K562 (cell line): ENCODE data around the gene KIAA0825. TPM values are rescaled to one million over a fixed set of nuclear protein-coding genes. Genes with fewer than 3 reads are reported as not detected.

Source experiments
- ATAC-seq: fragments of 200-7000 bp; cut with Tn5 transposase; 3 replicates; pipeline ENCODE4 v1.9.1; 2020; ENCODE audit warnings: moderate library complexity
- BruUV-seq: library from RNA; stranded (reverse); fragments of 400-500 nt; replicated peaks from 2 replicates; lab custom pipeline; 2021; lab: Mats Ljungman, UMichigan
- CTCF ChIA-PET: fragments of 300-600 bp; formaldehyde crosslinking; extraction: SDS; loops from one replicate; lab custom pipeline; 2021; ENCODE audit warnings: low intra/inter-chr PET ratio; lab: Yijun Ruan, JAX
- POLR2A ChIA-PET: fragments of 300-600, 350-650 bp; sonication (Branson Sonifier 250); formaldehyde crosslinking; extraction: SDS; loops from one replicate; lab custom pipeline; 2021; ENCODE audit warnings: antibody characterized with exemption, inconsistent platforms; lab: Yijun Ruan, JAX
- DNase-seq, 4 experiments: peaks; one replicate each; pipeline versions ENCODE4 v3.0.0 to v3.0.0-alpha.2; 2011 to 2018; ENCODE audit warnings: low spot score in 3 of 4, mixed read lengths in 3 of 4; ENCODE audit errors: extremely low read depth in 1 of 4
- FAIRE-seq: peaks from 2 replicates; lab custom pipeline; 2011; peaks lifted over from hg19 to GRCh38; lab: Jason Lieb, UNC
- H2AFZ ChIP-seq: 2 replicates; pipeline ENCODE4 v1.6.0; 2011; ENCODE audit warnings: low read depth, low read length, control low read depth, inconsistent platforms
- H3K27ac ChIP-seq: fragments of 200-600 bp; 3 replicates; pipeline ENCODE4 v1.8.0; 2011; ENCODE audit warnings: low read depth, mild to moderate bottlenecking, control low read depth, inconsistent platforms, low read length, moderate library complexity, mixed read lengths; ENCODE audit errors: extremely low read depth
- H3K27me3 ChIP-seq, 2 experiments: fragments of 300-600 bp in 1 of 2; 2 replicates in 1 of 2; 3 replicates in 1 of 2; pipeline versions ENCODE4 v1.6.0 to v1.8.0; 2011; ENCODE audit warnings: inconsistent platforms in 2 of 2, low read length in 2 of 2, mild to moderate bottlenecking in 1 of 2, mixed read lengths in 1 of 2, moderate library complexity in 1 of 2; ENCODE audit not compliant: control insufficient read depth in 2 of 2, insufficient read depth in 2 of 2
- H3K36me3 ChIP-seq: fragments of 300-600 bp; 3 replicates; pipeline ENCODE4 v1.8.0; 2011; ENCODE audit warnings: mild to moderate bottlenecking, low read length, inconsistent platforms; ENCODE audit not compliant: control insufficient read depth, insufficient read depth
- H3K4me1 ChIP-seq, 2 experiments: fragments of 200-600 bp in 1 of 2; replicated peaks in 1 of 2; 2 replicates in 1 of 2; 3 replicates in 1 of 2; pipeline versions ENCODE4 v1.5.1 to v1.8.0; 2011; ENCODE audit warnings: inconsistent platforms in 2 of 2, low read length in 2 of 2, mild to moderate bottlenecking in 1 of 2, mixed read lengths in 1 of 2, moderate library complexity in 1 of 2; ENCODE audit not compliant: control insufficient read depth in 2 of 2, insufficient read depth in 2 of 2
- H3K4me2 ChIP-seq: 2 replicates; pipeline ENCODE4 v1.6.1; 2011; ENCODE audit warnings: low read length, control low read depth, inconsistent platforms, mixed read lengths; ENCODE audit not compliant: insufficient read depth
- H3K4me3 ChIP-seq: fragments of 200-600 bp; sonication (generic), shearing (Covaris generic); 2 replicates; pipeline ENCODE4 v1.5.1; 2016; ENCODE audit warnings: control low read depth, inconsistent platforms
- H3K79me2 ChIP-seq: fragments of 200-600 bp; 3 replicates; pipeline ENCODE4 v1.8.0; 2011; ENCODE audit warnings: low read length, inconsistent platforms; ENCODE audit not compliant: control insufficient read depth, insufficient read depth
- H3K9ac ChIP-seq, 2 experiments: 2 replicates each; pipeline versions ENCODE4 v1.6.0 to v1.6.1; 2011; ENCODE audit warnings: low read depth in 2 of 2, low read length in 2 of 2, control low read depth in 1 of 2, inconsistent platforms in 1 of 2, mild to moderate bottlenecking in 1 of 2, mixed read lengths in 1 of 2; ENCODE audit not compliant: insufficient read depth in 1 of 2
- H3K9me1 ChIP-seq: one replicate; pipeline ENCODE4 v1.6.0; 2011; ENCODE audit warnings: inconsistent platforms, mild to moderate bottlenecking, low read length, moderate library complexity; ENCODE audit not compliant: control insufficient read depth, insufficient read depth
- H3K9me3 ChIP-seq: replicated peaks from 2 replicates; pipeline ENCODE4 v1.5.1; 2011; ENCODE audit warnings: low read depth, low read length, inconsistent platforms; ENCODE audit not compliant: control insufficient read depth, insufficient read depth
- H4K20me1 ChIP-seq: replicated peaks from 2 replicates; pipeline ENCODE4 v1.6.1; 2011; ENCODE audit warnings: low read length, inconsistent platforms, mixed read lengths; ENCODE audit not compliant: control insufficient read depth, insufficient read depth
- CAMTA2 ChIP-seq: fragments of 250-450 bp; sonication (Bioruptor Pico); conservative IDR thresholded peaks from 2 replicates; pipeline ENCODE4 v1.5.1; 2022
- CTBP1 ChIP-seq: fragments of 450-650 bp; IDR thresholded peaks from 2 replicates; pipeline ENCODE4 v1.6.1; 2016; ENCODE audit warnings: borderline replicate concordance
- CTCFL ChIP-seq: IDR thresholded peaks from 2 replicates; pipeline ENCODE4 v1.6.1; 2011; ENCODE audit warnings: borderline replicate concordance, low read depth, mild to moderate bottlenecking, moderate library complexity, low read length; ENCODE audit not compliant: insufficient read depth, poor library complexity, severe bottlenecking
- EP400 ChIP-seq: fragments of 450-650 bp; IDR thresholded peaks from 2 replicates; pipeline ENCODE4 v1.6.1; 2017; ENCODE audit warnings: antibody characterized with exemption, mild to moderate bottlenecking, moderate library complexity
- EZH2 ChIP-seq: IDR thresholded peaks from 2 replicates; pipeline ENCODE4 v1.6.1; 2012; ENCODE audit warnings: low read depth, mild to moderate bottlenecking, inconsistent platforms, low read length, borderline replicate concordance
- IRF9 ChIP-seq: fragments of 450-650 bp; IDR thresholded peaks from 2 replicates; pipeline ENCODE4 v1.6.1; 2016; ENCODE audit warnings: missing biosample characterization, missing genetic modification characterization
- JUNB ChIP-seq: fragments of 450-650 bp; formaldehyde crosslinking; conservative IDR thresholded peaks from 2 replicates; pipeline ENCODE4 v1.4.0; 2020; ENCODE audit warnings: mild to moderate bottlenecking
- KLF6 ChIP-seq: fragments of 250-450 bp; sonication (Bioruptor Pico); IDR thresholded peaks from 2 replicates; pipeline ENCODE4 v1.4.0; 2020; ENCODE audit warnings: mild to moderate bottlenecking, moderate library complexity, borderline replicate concordance
- PTRF ChIP-seq: fragments of 450-650 bp; IDR thresholded peaks from 2 replicates; pipeline ENCODE4 v1.6.1; 2016; ENCODE audit warnings: mild to moderate bottlenecking, missing genetic modification characterization, missing compliant biosample characterization
- SMARCB1 ChIP-seq: IDR thresholded peaks from 2 replicates; pipeline ENCODE4 v1.6.1; 2011; ENCODE audit warnings: improper control_type of control experiment, low read depth; ENCODE audit not compliant: insufficient read length
- SP1 ChIP-seq: sonication (generic); formaldehyde crosslinking; IDR thresholded peaks from 2 replicates; pipeline ENCODE4 v1.8.1; 2022; ENCODE audit warnings: mild to moderate bottlenecking, missing genetic modification reagents
- STAG1 ChIP-seq: sonication (generic); formaldehyde crosslinking; IDR thresholded peaks from 2 replicates; pipeline ENCODE4 v1.5.0; 2020; ENCODE audit warnings: missing genetic modification reagents, borderline replicate concordance
- YBX1 ChIP-seq: fragments of 450-650 bp; IDR thresholded peaks from 2 replicates; pipeline ENCODE4 v1.7.1; 2016; ENCODE audit warnings: mild to moderate bottlenecking
- ZNF431 ChIP-seq: sonication (generic); formaldehyde crosslinking; IDR thresholded peaks from 2 replicates; pipeline ENCODE4 v1.8.0; 2022; ENCODE audit warnings: mild to moderate bottlenecking, missing genetic modification reagents
- ZNF76 ChIP-seq: fragments of 250-450 bp; sonication (Bioruptor Pico); IDR thresholded peaks from 2 replicates; pipeline ENCODE4 v1.4.0; 2020; ENCODE audit warnings: mild to moderate bottlenecking, moderate library complexity, borderline replicate concordance
- in situ Hi-C: fragments of 300-500 bp; cut with MboI; formaldehyde crosslinking; loops from 4 replicates; pipeline ENCODE4 v1.15.0; 2018; ENCODE audit warnings: inconsistent platforms, mixed read lengths
- intact Hi-C: fragments of 100-400 bp; cut with micrococcal nuclease; formaldehyde crosslinking; loops from 2 replicates; pipeline ENCODE4 v1.14.2; 2022
- polyA plus RNA-seq, 8 experiments: library from polyadenylated mRNA; depleted of rRNA in 4 of 8; stranded (reverse) in 5 of 8; unstranded in 3 of 8; fragments of >200 nt; fragmentation: Nextera tagmentation in 2 of 8; fragmentation: Illumina TruSeq in 1 of 8; extraction: Ambion mirVana in 2 of 8; extraction: Trizol in 1 of 8; gene quantifications; 2 replicates each; pipeline versions ENCODE4 v1.2.1 to v1.2.3, GENCODE V29; 2011 to 2014; ENCODE audit warnings: inconsistent platforms in 1 of 8, missing spikeins in 1 of 8
- total RNA-seq, 7 experiments: library from RNA; depleted of rRNA in 6 of 7; stranded (reverse); fragments of >200 nt in 6 of 7; fragmentation: Illumina TruSeq in 2 of 7; extraction: Trizol in 2 of 7; gene quantifications; 2 replicates each; pipeline versions ENCODE4 v1.2.1 to v1.2.3, GENCODE V29; 2011 to 2021; ENCODE audit warnings: low replicate concordance in 1 of 7
- TF ChIP-seq, protein P1 (sequence below): fragments of 200-800 bp; sonication (Bioruptor generic); IDR thresholded peaks from 2 replicates; pipeline ENCODE4 v1.6.1; 2017; ENCODE audit warnings: missing genetic modification characterization, missing compliant biosample characterization
- TF ChIP-seq, protein P2 (sequence below): fragments of 450-650 bp; formaldehyde crosslinking; IDR thresholded peaks from 2 replicates; pipeline ENCODE4 v1.4.0; 2020; ENCODE audit warnings: mild to moderate bottlenecking, moderate library complexity

The KIAA0825 gene
- total and polyA plus RNA-seq, 9 of the 15 experiments (the other 6 are each of a cell fraction or from before 2014, with no cell fraction given), result 0.05 to 0.36 (median 0.16) TPM; not detected in 1

- TF ChIP-seq SMARCB1 (no peak), YBX1 (no peak), STAG1 (CRISPR knock-in tag) (no peak), CTBP1 (no peak)
- TF ChIP-seq, protein P1, sequence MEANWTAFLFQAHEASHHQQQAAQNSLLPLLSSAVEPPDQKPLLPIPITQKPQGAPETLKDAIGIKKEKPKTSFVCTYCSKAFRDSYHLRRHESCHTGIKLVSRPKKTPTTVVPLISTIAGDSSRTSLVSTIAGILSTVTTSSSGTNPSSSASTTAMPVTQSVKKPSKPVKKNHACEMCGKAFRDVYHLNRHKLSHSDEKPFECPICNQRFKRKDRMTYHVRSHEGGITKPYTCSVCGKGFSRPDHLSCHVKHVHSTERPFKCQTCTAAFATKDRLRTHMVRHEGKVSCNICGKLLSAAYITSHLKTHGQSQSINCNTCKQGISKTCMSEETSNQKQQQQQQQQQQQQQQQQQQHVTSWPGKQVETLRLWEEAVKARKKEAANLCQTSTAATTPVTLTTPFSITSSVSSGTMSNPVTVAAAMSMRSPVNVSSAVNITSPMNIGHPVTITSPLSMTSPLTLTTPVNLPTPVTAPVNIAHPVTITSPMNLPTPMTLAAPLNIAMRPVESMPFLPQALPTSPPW (CRISPR knock-in tag), result no peak
- TF ChIP-seq, all 486 proteins: peak for 0
These were observed 226.4 kb downstream of the KIAA0825 start (continued) for GRCh38 chr5:94391996-94392395.

- H3K36me3 ChIP-seq, result no peaks in the 10 kb centered on the region
- TF ChIP-seq IRF9 (no peak), ZNF431 (CRISPR knock-in tag) (no peak), EZH2 (no peak), CTCFL (no peak), JUNB (CRISPR knock-in tag) (no peak), EP400 (no peak), SP1 (CRISPR knock-in tag) (no peak), CAMTA2 (CRISPR knock-in tag) (no peak), ZNF76 (no peak), PTRF (tag) (no peak), KLF6 (CRISPR knock-in tag) (no peak)
- TF ChIP-seq, protein P2, sequence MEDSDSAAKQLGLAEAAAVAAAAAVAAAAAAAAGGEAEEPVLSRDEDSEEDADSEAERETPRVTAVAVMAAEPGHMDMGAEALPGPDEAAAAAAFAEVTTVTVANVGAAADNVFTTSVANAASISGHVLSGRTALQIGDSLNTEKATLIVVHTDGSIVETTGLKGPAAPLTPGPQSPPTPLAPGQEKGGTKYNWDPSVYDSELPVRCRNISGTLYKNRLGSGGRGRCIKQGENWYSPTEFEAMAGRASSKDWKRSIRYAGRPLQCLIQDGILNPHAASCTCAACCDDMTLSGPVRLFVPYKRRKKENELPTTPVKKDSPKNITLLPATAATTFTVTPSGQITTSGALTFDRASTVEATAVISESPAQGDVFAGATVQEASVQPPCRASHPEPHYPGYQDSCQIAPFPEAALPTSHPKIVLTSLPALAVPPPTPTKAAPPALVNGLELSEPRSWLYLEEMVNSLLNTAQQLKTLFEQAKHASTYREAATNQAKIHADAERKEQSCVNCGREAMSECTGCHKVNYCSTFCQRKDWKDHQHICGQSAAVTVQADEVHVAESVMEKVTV (CRISPR knock-in tag), result no peak
These were observed 228.9 kb downstream of the KIAA0825 start for GRCh38 chr5:94389515-94389899.

More at GRCh38 chr5:94389515-94389899, 228.9 kb downstream of the KIAA0825 start:
- in situ Hi-C loops, result no loop called here
- H3K9me1 ChIP-seq, result no peaks in the 10 kb centered on the region
- no peak overlapping the region for H3K4me3 ChIP-seq
- no peaks in the 10 kb centered on the region for H4K20me1 ChIP-seq
- CTCF ChIA-PET, result no interaction called here
- no peaks in the 10 kb centered on the region for H3K27me3 ChIP-seq
- no peaks in the 10 kb centered on the region for H3K79me2 ChIP-seq
- H3K4me1 ChIP-seq, result no peaks in the 10 kb centered on the region
- H3K4me2 ChIP-seq, result no peak overlapping the region
- POLR2A ChIA-PET, result interaction anchor here (0.6 kb wide), 1 partner anchor 236 kb away, joined by 3 read pairs; no protein-coding TSS in a partner anchor
- FAIRE-seq (no peak), ATAC-seq (no peak), DNase-seq (no peak)
- H3K27ac ChIP-seq, result no peak overlapping the region
- no peak overlapping the region for H3K9ac ChIP-seq
- intact Hi-C loops, result no loop called here
- H2AFZ ChIP-seq, result no peak overlapping the region
- no peaks in the 10 kb centered on the region for H3K9me3 ChIP-seq
- BruUV-seq, result no TSS peak
